Nephron (organoid): ENCODE results near the gene ZNRF1.
"Not testable (repeated sequence)": the region's sequence is repeated elsewhere in the genome, so short reads cannot be mapped to it uniquely, and the experiment has no call there.

Source experiments
- H3K27ac Mint-ChIP-seq, 3 experiments: 2 replicates each; pipeline ENCODE4 v1.8.0; 2020; ENCODE audit warnings: mixed read lengths in 3 of 3, mild to moderate bottlenecking in 2 of 3, moderate library complexity in 1 of 3
- H3K27me3 Mint-ChIP-seq: 2 replicates; pipeline ENCODE4 v1.8.0; 2021; ENCODE audit warnings: low read depth, mild to moderate bottlenecking, moderate library complexity, mixed read lengths
- H3K36me3 Mint-ChIP-seq: 2 replicates; pipeline ENCODE4 v1.8.0; 2020; ENCODE audit warnings: low read depth, mixed read lengths
- H3K4me1 Mint-ChIP-seq: 2 replicates; pipeline ENCODE4 v1.8.0; 2020; ENCODE audit warnings: mixed read lengths
- H3K4me3 Mint-ChIP-seq, 3 experiments: 2 replicates each; pipeline ENCODE4 v1.8.0; 2020; ENCODE audit warnings: mild to moderate bottlenecking in 3 of 3, mixed read lengths in 3 of 3, moderate library complexity in 2 of 3
- H3K9me3 Mint-ChIP-seq: 2 replicates; pipeline ENCODE4 v1.8.0; 2020; ENCODE audit warnings: mixed read lengths
- CTCF ChIP-seq, 3 experiments: fragments of 200-600 bp; sonication (generic); IDR thresholded peaks; one replicate each; pipeline ENCODE4 v1.5.0; 2021; ENCODE audit warnings: antibody characterized with exemption in 3 of 3; ENCODE audit not compliant: unreplicated experiment in 3 of 3

The ZNRF1 gene

GRCh38 chr16:75127713-75128415, 129.0 kb downstream of the ZNRF1 start:
- Mint-ChIP-seq H3K9me3 (peaks cover 12% of the 10 kb centered on the region), H3K36me3 (peaks cover 7% of the 10 kb centered on the region), H3K4me3 (no peak overlapping the region), H3K4me1 (peaks cover 5% of the 10 kb centered on the region), H3K27me3 (no peaks in the 10 kb centered on the region), H3K27ac (no peak overlapping the region)
- no peak for TF ChIP-seq CTCF (IDR thresholded peaks at IDR 0.05; ENCODE audit: unreplicated experiment in 3 of 3)

- not testable (repeated sequence) for H3K27ac Mint-ChIP-seq, H3K4me3 Mint-ChIP-seq, H3K27me3 Mint-ChIP-seq, H3K4me1 Mint-ChIP-seq, H3K36me3 Mint-ChIP-seq
- peaks cover 12% of the 10 kb centered on the region for H3K9me3 Mint-ChIP-seq
Measured at GRCh38 chr16:75129421-75130149, 130.8 kb downstream of the ZNRF1 start.

GRCh38 chr16:75130150-75130771, 131.4 kb downstream of the ZNRF1 start:
- H3K27ac Mint-ChIP-seq, result no peak overlapping the region
- no peaks in the 10 kb centered on the region for H3K27me3 Mint-ChIP-seq
- no peak overlapping the region for H3K4me3 Mint-ChIP-seq
- peaks cover 12% of the 10 kb centered on the region for H3K9me3 Mint-ChIP-seq
- peaks cover 7% of the 10 kb centered on the region for H3K36me3 Mint-ChIP-seq
- no peak for TF ChIP-seq CTCF (IDR thresholded peaks at IDR 0.05; ENCODE audit: unreplicated experiment in 3 of 3)
- peaks cover 5% of the 10 kb centered on the region for H3K4me1 Mint-ChIP-seq

- Mint-ChIP-seq H3K4me3 (no peak overlapping the region), H3K27me3 (no peaks in the 10 kb centered on the region), H3K27ac (no peak overlapping the region), H3K4me1 (peaks cover 5% of the 10 kb centered on the region), H3K9me3 (peaks cover 12% of the 10 kb centered on the region), H3K36me3 (peaks cover 7% of the 10 kb centered on the region)
- no peak for TF ChIP-seq CTCF (IDR thresholded peaks at IDR 0.05; ENCODE audit: unreplicated experiment in 3 of 3)
Measured at GRCh38 chr16:75131081-75131480, 132.3 kb downstream of the ZNRF1 start.

GRCh38 chr16:75138233-75138632, 139.4 kb downstream of the ZNRF1 start:
- Mint-ChIP-seq H3K9me3 (no peaks in the 10 kb centered on the region), H3K4me3 (no peak overlapping the region), H3K27ac (no peak overlapping the region), H3K36me3 (no peaks in the 10 kb centered on the region), H3K4me1 (no peaks in the 10 kb centered on the region), H3K27me3 (no peaks in the 10 kb centered on the region)
- no peak for TF ChIP-seq CTCF (IDR thresholded peaks at IDR 0.05; ENCODE audit: unreplicated experiment in 3 of 3)

- Mint-ChIP-seq H3K36me3 (no peaks in the 10 kb centered on the region), H3K4me1 (no peaks in the 10 kb centered on the region), H3K9me3 (no peaks in the 10 kb centered on the region), H3K4me3 (no peak overlapping the region), H3K27me3 (no peaks in the 10 kb centered on the region), H3K27ac (no peak overlapping the region)
- no peak for TF ChIP-seq CTCF (IDR thresholded peaks at IDR 0.05; ENCODE audit: unreplicated experiment in 3 of 3)
Measured at GRCh38 chr16:75138636-75139035, 139.8 kb downstream of the ZNRF1 start.
